Sigmoid colon (tissue), 7 donors: ENCODE measurements around the gene RASSF1. TPM values are rescaled to one million over a fixed set of nuclear protein-coding genes. Genes with fewer than 3 reads are reported as not detected.
"Not testable (repeated sequence)": the region's sequence is repeated elsewhere in the genome, so short reads cannot be mapped to it uniquely, and the experiment has no call there.

Source experiments
- DNase-seq: peaks from one replicate; pipeline ENCODE4 v3.0.0-alpha.2; 2019
- H3K27ac ChIP-seq, 4 donors: fragments of 200-600 bp; sonication (generic); one replicate each; pipeline ENCODE4 v1.5.1; 2016 to 2019; ENCODE audit warnings: mild to moderate bottlenecking in 1 of 4
- H3K27me3 ChIP-seq, 3 donors: fragments of 200-600 bp; sonication (generic); one replicate each; pipeline ENCODE4 v1.5.1; 2019; ENCODE audit warnings: mild to moderate bottlenecking in 1 of 3
- H3K36me3 ChIP-seq, 4 donors: fragments of 200-600 bp; sonication (generic); one replicate each; pipeline ENCODE4 v1.5.1; 2016 to 2019
- H3K4me1 ChIP-seq, 4 donors: fragments of 200-600 bp; sonication (generic); one replicate each; pipeline ENCODE4 v1.5.1; 2017 to 2019
- H3K4me3 ChIP-seq, 4 donors: fragments of 200-600 bp; sonication (generic); one replicate each; pipeline ENCODE4 v1.5.1; 2017 to 2019; ENCODE audit warnings: mild to moderate bottlenecking in 2 of 4, moderate library complexity in 1 of 4
- H3K9me3 ChIP-seq, 4 donors: fragments of 200-600 bp in 3 of 4; sonication (generic) in 3 of 4; one replicate each; pipeline versions ENCODE4 v1.5.1 to v1.6.1; 2013 to 2019
- EP300 ChIP-seq, 4 donors: sonication (generic); formaldehyde crosslinking; IDR thresholded peaks; one replicate each; pipeline ENCODE4 v1.6.1; 2017; ENCODE audit warnings: antibody characterized with exemption in 4 of 4
- POLR2A ChIP-seq, 2 donors: fragments of 450-650 bp; IDR thresholded peaks; one replicate each; pipeline ENCODE4 v1.6.1; 2016; ENCODE audit warnings: antibody characterized with exemption in 2 of 2, mild to moderate bottlenecking in 2 of 2, moderate library complexity in 2 of 2
- POLR2AphosphoS5 ChIP-seq, 4 donors: sonication (generic); formaldehyde crosslinking; IDR thresholded peaks; one replicate each; pipeline ENCODE4 v1.6.1; 2017; ENCODE audit warnings: antibody characterized with exemption in 4 of 4
- WGBS, 2 donors: extraction: QIAGEN DNeasy Blood & Tissue Kit; methylation state at CpG; one replicate each; pipeline ENCODE4 v1.1.7; 2013; 5-methylcytosine and 5-hydroxymethylcytosine counted together
- intact Hi-C: fragments of 100-400 bp; cut with DNase I; formaldehyde crosslinking; loops from one replicate; pipeline ENCODE4 v1.15.1; 2023
- polyA plus RNA-seq, 3 donors: library from polyadenylated mRNA; stranded (reverse); fragments of 200-250 nt; gene quantifications; one replicate each; pipeline ENCODE4 v1.2.3, GENCODE V29; 2013
- total RNA-seq, 4 donors: library from RNA; depleted of rRNA; stranded (reverse); fragments of >200 nt; gene quantifications; one replicate each; pipeline ENCODE4 v1.1.0, GENCODE V29; 2016
- TF ChIP-seq, protein P1 (sequence below), 4 experiments: fragments of 450-650 bp in 3 of 4; fragments of 200-600 bp in 1 of 4; IDR thresholded peaks; one replicate each; pipeline ENCODE4 v1.5.1; 2016 to 2019; ENCODE audit warnings: antibody characterized with exemption in 4 of 4, mild to moderate bottlenecking in 3 of 4, moderate library complexity in 2 of 4
- donor health status: healthy with polysubstance abuse.
- donor health status: Bipolar disorder and iron deficiency.
- donor health status: healthy.

Gene RASSF1
- total and polyA plus RNA-seq, 7 donors: 16.4 to 41.7 (median 27.7) TPM

DNA sequence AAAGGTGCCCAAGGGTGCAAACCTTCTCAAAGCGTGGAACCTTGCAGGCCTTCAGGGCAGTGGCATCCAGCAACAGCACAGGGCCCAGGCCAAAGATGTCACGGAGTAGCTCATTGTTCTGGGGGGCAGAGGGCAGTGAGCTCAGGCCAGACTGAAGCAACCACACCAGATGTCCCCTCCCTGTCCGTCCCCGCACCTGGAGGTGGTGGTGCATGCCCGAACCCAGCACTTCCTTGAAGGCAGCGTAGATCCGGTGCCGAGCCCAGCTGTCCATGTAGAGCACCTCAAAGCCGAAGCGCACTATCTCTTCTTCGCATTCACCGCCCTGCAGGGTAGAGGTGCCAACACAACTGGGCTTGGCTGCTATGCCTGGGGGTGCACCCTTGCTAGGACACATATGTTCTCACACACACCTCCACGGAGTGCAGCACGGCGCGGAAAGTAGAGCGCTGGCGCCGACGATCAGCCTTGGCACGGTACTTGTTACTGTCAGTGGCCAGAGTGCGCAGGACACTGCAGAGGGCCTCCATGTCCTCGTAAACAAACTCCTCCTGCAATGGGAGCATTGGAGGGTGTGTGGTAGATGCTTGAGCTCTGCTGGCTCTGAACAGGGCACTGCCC is 52.1 kb downstream of the RASSF1 start:
- TF ChIP-seq, protein P1, sequence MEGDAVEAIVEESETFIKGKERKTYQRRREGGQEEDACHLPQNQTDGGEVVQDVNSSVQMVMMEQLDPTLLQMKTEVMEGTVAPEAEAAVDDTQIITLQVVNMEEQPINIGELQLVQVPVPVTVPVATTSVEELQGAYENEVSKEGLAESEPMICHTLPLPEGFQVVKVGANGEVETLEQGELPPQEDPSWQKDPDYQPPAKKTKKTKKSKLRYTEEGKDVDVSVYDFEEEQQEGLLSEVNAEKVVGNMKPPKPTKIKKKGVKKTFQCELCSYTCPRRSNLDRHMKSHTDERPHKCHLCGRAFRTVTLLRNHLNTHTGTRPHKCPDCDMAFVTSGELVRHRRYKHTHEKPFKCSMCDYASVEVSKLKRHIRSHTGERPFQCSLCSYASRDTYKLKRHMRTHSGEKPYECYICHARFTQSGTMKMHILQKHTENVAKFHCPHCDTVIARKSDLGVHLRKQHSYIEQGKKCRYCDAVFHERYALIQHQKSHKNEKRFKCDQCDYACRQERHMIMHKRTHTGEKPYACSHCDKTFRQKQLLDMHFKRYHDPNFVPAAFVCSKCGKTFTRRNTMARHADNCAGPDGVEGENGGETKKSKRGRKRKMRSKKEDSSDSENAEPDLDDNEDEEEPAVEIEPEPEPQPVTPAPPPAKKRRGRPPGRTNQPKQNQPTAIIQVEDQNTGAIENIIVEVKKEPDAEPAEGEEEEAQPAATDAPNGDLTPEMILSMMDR (IDR thresholded peaks at IDR 0.05): no peak
- TF ChIP-seq POLR2AphosphoS5 (IDR thresholded peaks at IDR 0.05) (no peak), POLR2A (IDR thresholded peaks at IDR 0.05) (no peak), EP300 (IDR thresholded peaks at IDR 0.05) (no peak)
- WGBS, 2 donors: 94 to 97% methylated on average over 23 of the region's 23 CpGs
- H3K27ac ChIP-seq: no peak overlapping the region

DNA sequence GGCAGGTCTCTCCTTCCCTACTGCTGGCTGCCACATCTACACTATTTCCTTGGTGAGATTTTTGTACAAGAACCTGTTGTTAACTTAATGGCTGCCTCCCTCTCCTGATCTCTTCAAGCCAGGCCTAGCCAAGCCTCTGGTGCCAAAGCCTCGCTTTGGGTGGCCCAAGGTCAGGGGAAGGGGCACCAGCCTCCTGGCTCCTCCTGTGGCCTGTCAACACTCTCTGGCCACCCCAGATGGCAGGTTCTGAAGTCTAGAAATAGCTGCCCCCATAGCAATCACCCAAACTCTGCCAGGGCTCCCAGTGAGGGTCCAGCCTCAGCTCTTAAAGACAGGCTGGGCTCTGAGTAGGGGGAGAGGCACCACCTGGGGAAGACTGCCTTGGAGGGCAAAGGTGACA is 53.4 kb downstream of the RASSF1 start:
- TF ChIP-seq POLR2A (IDR thresholded peaks at IDR 0.05) (no peak), EP300 (IDR thresholded peaks at IDR 0.05) (no peak), POLR2AphosphoS5 (IDR thresholded peaks at IDR 0.05) (no peak)
- TF ChIP-seq, protein P1 (IDR thresholded peaks at IDR 0.05): no peak
- intact Hi-C loops: no loop called here
- WGBS, 2 donors: 92 to 100% methylated on average over 1 of the region's 1 CpG

More for the DNA sequence above, 52.1 kb downstream of the RASSF1 start:
- H3K4me3 ChIP-seq: no peak overlapping the region
- H3K36me3 ChIP-seq: peaks cover 15 to 44% (median 29%) of the 10 kb centered on the region in 4 donors
- DNase-seq: no peak
- intact Hi-C loops: no loop called here
- no peaks in the 10 kb centered on the region for H3K9me3 ChIP-seq
- H3K27me3 ChIP-seq: no peaks in the 10 kb centered on the region
- peaks cover 0 to 29% (median 25%) of the 10 kb centered on the region in 4 donors for H3K4me1 ChIP-seq

DNA sequence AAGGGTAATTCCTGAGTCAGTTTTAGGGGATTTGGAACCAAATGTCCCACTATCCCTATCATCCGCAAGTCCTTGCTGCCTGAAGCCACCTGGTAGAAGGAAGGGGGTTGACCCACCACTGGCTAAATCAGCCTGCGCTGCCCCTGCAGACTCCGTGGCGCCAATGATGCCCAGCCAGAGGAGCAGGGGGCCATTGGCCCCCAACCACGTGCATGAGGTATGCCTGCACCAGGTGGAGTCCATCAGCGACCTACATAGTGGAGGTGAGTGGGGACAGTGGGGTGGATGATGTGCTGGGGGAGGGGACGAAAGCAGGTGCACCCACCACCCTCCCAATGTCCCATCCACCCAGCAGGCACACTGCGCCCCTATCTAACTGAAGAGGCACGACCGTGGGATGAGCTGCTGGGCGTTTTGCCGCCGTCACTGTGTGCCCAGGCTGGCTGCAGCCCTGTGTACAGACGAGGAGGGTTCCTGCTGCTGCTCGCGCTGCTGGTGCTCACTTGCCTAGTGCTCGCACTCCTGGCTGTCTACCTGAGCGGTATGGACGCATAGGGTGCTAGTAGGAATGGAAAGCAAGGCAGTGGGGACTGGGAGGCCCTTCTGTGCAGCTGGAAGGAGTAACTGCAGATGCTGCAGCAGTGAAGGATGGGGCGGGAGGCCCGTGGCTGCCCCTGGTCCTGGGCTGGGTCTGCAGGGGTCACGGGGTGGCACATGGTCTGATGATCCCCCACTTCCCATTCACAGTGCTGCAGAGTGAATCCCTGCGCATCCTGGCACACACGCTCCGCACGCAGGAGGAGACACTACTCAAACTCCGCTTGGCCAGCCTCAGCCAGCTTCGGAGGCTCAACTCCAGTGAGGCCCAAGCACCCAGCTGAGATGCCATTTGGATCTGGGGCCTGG is 54.1 kb downstream of the RASSF1 start:
- Histone ChIP-seq H3K4me1 (peaks cover 0 to 15% (median 14%) of the 10 kb centered on the region in 4 donors), H3K36me3 (peaks cover 15 to 44% (median 29%) of the 10 kb centered on the region in 4 donors), H3K27ac (no peak overlapping the region), H3K27me3 (no peaks in the 10 kb centered on the region), H3K4me3 (no peak overlapping the region), H3K9me3 (no peaks in the 10 kb centered on the region)
- TF ChIP-seq EP300 (IDR thresholded peaks at IDR 0.05) (no peak), POLR2AphosphoS5 (IDR thresholded peaks at IDR 0.05) (no peak), POLR2A (IDR thresholded peaks at IDR 0.05) (no peak)
- TF ChIP-seq, protein P1 (IDR thresholded peaks at IDR 0.05): no peak
- intact Hi-C loops: no loop called here
- no peak for DNase-seq
- 87 to 92% methylated on average over 28 of the region's 28 CpGs for WGBS, 2 donors

More for the DNA sequence above, 53.4 kb downstream of the RASSF1 start:
- Histone ChIP-seq H3K27me3 (no peaks in the 10 kb centered on the region), H3K4me1 (peaks cover 0 to 19% (median 15%) of the 10 kb centered on the region in 4 donors), H3K4me3 (no peak overlapping the region), H3K36me3 (peaks cover 15 to 44% (median 29%) of the 10 kb centered on the region in 4 donors), H3K9me3 (no peaks in the 10 kb centered on the region), H3K27ac (no peak overlapping the region)
- no peak for DNase-seq

- H3K27me3 ChIP-seq, DNase-seq, H3K9me3 ChIP-seq, H3K4me1 ChIP-seq, H3K27ac ChIP-seq, intact Hi-C loops, H3K4me3 ChIP-seq: not testable (repeated sequence)
- peaks cover 11 to 29% (median 17%) of the 10 kb centered on the region in 4 donors for H3K36me3 ChIP-seq
- 75 to 91% methylated on average over 6 of the region's 6 CpGs for WGBS, 2 donors
Measured at GRCh38 chr3:50284121-50284520, 56.5 kb downstream of the RASSF1 start.

Other genes starting within 250 kb of the RASSF1 start
- 10 to 100 TPM in 1 of 4 donors, 1 to 10 TPM in 3; 5.1 to 11.4 (median 8.0) TPM for gene SEMA3F, start 185.5 kb downstream of the RASSF1 start, total RNA-seq
- gene SEMA3F, start 185.5 kb downstream of the RASSF1 start, polyA plus RNA-seq: 10 to 100 TPM in 1 of 3 donors, 1 to 10 TPM in 1, under 1 TPM in 1; 0.60 to 12.3 (median 1.2) TPM
- gene GNAT1, start 149.2 kb downstream of the RASSF1 start, total RNA-seq: not detected
- under 1 TPM in 1 of 3 donors, not detected in 2; 0.06 TPM for gene GNAT1, start 149.2 kb downstream of the RASSF1 start, polyA plus RNA-seq
- gene SLC38A3, start 135.6 kb downstream of the RASSF1 start, total RNA-seq: under 1 TPM in 1 of 4 donors, not detected in 3; 0.28 TPM
- under 1 TPM in 1 of 3 donors, not detected in 2; 0.07 TPM for gene SLC38A3, start 135.6 kb downstream of the RASSF1 start, polyA plus RNA-seq
- gene GNAI2, start 104.6 kb downstream of the RASSF1 start, total RNA-seq: 100 to 1,000 TPM; 149 to 171 (median 163) TPM
- gene GNAI2, start 104.6 kb downstream of the RASSF1 start, polyA plus RNA-seq: 100 to 1,000 TPM in 1 of 3 donors, 10 to 100 TPM in 2; 43.9 to 125 (median 64.3) TPM
- gene SEMA3B, start 71.7 kb downstream of the RASSF1 start, total RNA-seq: 10 to 100 TPM in 3 of 4 donors, 1 to 10 TPM in 1; 7.9 to 54.6 (median 25.0) TPM
- gene SEMA3B, start 71.7 kb downstream of the RASSF1 start, polyA plus RNA-seq: 10 to 100 TPM; 12.0 to 39.2 (median 15.3) TPM
- not detected for gene LSMEM2, start 61.7 kb downstream of the RASSF1 start, total RNA-seq
- gene LSMEM2, start 61.7 kb downstream of the RASSF1 start, polyA plus RNA-seq: under 1 TPM in 2 of 3 donors, not detected in 1; 0.13 to 0.46 TPM
- 10 to 100 TPM; 46.7 to 59.1 (median 52.7) TPM for gene IFRD2, start 48.4 kb downstream of the RASSF1 start, total RNA-seq
- 10 to 100 TPM; 24.5 to 73.1 (median 31.2) TPM for gene IFRD2, start 48.4 kb downstream of the RASSF1 start, polyA plus RNA-seq
- gene HYAL3, start 41.4 kb downstream of the RASSF1 start, total RNA-seq: 1 to 10 TPM; 2.1 to 8.3 (median 3.4) TPM
- 1 to 10 TPM in 2 of 3 donors, under 1 TPM in 1; 0.60 to 4.4 (median 2.8) TPM for gene HYAL3, start 41.4 kb downstream of the RASSF1 start, polyA plus RNA-seq
- gene NAA80, start 41.4 kb downstream of the RASSF1 start, total RNA-seq: 1 to 10 TPM; 3.6 to 9.4 (median 7.6) TPM
- gene NAA80, start 41.4 kb downstream of the RASSF1 start, polyA plus RNA-seq: 1 to 10 TPM; 3.5 to 9.5 (median 4.2) TPM
- 1 to 10 TPM; 3.5 to 7.2 (median 4.2) TPM for gene HYAL1, start 37.3 kb downstream of the RASSF1 start, total RNA-seq
- gene HYAL1, start 37.3 kb downstream of the RASSF1 start, polyA plus RNA-seq: 10 to 100 TPM in 1 of 3 donors, 1 to 10 TPM in 2; 2.4 to 15.1 (median 9.5) TPM
- 10 to 100 TPM; 41.6 to 62.6 (median 49.4) TPM for gene HYAL2, start 18.1 kb downstream of the RASSF1 start, total RNA-seq
- gene HYAL2, start 18.1 kb downstream of the RASSF1 start, polyA plus RNA-seq: 10 to 100 TPM in 2 of 3 donors, 1 to 10 TPM in 1; 8.6 to 45.8 (median 13.8) TPM
- 10 to 100 TPM; 23.2 to 54.7 (median 38.0) TPM for gene TUSC2, start 12.6 kb downstream of the RASSF1 start, total RNA-seq
- gene TUSC2, start 12.6 kb downstream of the RASSF1 start, polyA plus RNA-seq: 10 to 100 TPM; 28.7 to 37.1 (median 33.0) TPM
- 1 to 10 TPM in 1 of 4 donors, not detected in 3; 1.2 TPM for gene ZMYND10, start 4.9 kb upstream of the RASSF1 start, total RNA-seq
- gene ZMYND10, start 4.9 kb upstream of the RASSF1 start, polyA plus RNA-seq: under 1 TPM in 1 of 3 donors, not detected in 2; 0.77 TPM
- 10 to 100 TPM; 19.1 to 28.5 (median 19.2) TPM for gene NPRL2, start 9.9 kb upstream of the RASSF1 start, total RNA-seq
- 10 to 100 TPM; 16.8 to 22.2 (median 18.7) TPM for gene NPRL2, start 9.9 kb upstream of the RASSF1 start, polyA plus RNA-seq
- gene CYB561D2, start 10.0 kb upstream of the RASSF1 start, total RNA-seq: 10 to 100 TPM in 1 of 4 donors, 1 to 10 TPM in 3; 6.8 to 12.7 (median 8.2) TPM
- 10 to 100 TPM; 10.8 to 46.0 (median 14.8) TPM for gene CYB561D2, start 10.0 kb upstream of the RASSF1 start, polyA plus RNA-seq
- gene TMEM115, start 18.7 kb upstream of the RASSF1 start, total RNA-seq: 10 to 100 TPM; 40.5 to 45.7 (median 44.3) TPM
- 10 to 100 TPM in 2 of 3 donors, 1 to 10 TPM in 1; 9.5 to 37.4 (median 11.4) TPM for gene TMEM115, start 18.7 kb upstream of the RASSF1 start, polyA plus RNA-seq
- 1 to 10 TPM in 3 of 4 donors, under 1 TPM in 1; 0.49 to 1.7 (median 1.3) TPM for gene CACNA2D2, start 162.8 kb upstream of the RASSF1 start, total RNA-seq
- 1 to 10 TPM in 1 of 3 donors, under 1 TPM in 1, not detected in 1; 0.60 to 1.2 TPM for gene CACNA2D2, start 162.8 kb upstream of the RASSF1 start, polyA plus RNA-seq
- 10 to 100 TPM; 13.3 to 28.0 (median 16.0) TPM for gene C3orf18, start 226.9 kb upstream of the RASSF1 start, total RNA-seq
- 1 to 10 TPM; 1.8 to 4.0 (median 2.3) TPM for gene C3orf18, start 226.9 kb upstream of the RASSF1 start, polyA plus RNA-seq
- 10 to 100 TPM in 1 of 4 donors, 1 to 10 TPM in 3; 5.0 to 13.3 (median 7.2) TPM for gene HEMK1, start 228.7 kb upstream of the RASSF1 start, total RNA-seq
- 10 to 100 TPM in 2 of 3 donors, 1 to 10 TPM in 1; 9.6 to 17.7 (median 12.3) TPM for gene HEMK1, start 228.7 kb upstream of the RASSF1 start, polyA plus RNA-seq